K562 (cell line): Measurements from ENCODE around the gene VIPR2. TPM values are rescaled to one million over a fixed set of nuclear protein-coding genes. Genes with fewer than 3 reads are reported as not detected.

Experiments
- ATAC-seq: fragments of 200-7000 bp; cut with Tn5 transposase; 3 replicates; pipeline ENCODE4 v1.9.1; 2020; ENCODE audit warnings: moderate library complexity
- BruUV-seq: library from RNA; stranded (reverse); fragments of 400-500 nt; replicated peaks from 2 replicates; lab custom pipeline; 2021; lab: Mats Ljungman, UMichigan
- CTCF ChIA-PET: fragments of 300-600 bp; formaldehyde crosslinking; extraction: SDS; loops from one replicate; lab custom pipeline; 2021; ENCODE audit warnings: low intra/inter-chr PET ratio; lab: Yijun Ruan, JAX
- POLR2A ChIA-PET: fragments of 300-600, 350-650 bp; sonication (Branson Sonifier 250); formaldehyde crosslinking; extraction: SDS; loops from one replicate; lab custom pipeline; 2021; ENCODE audit warnings: antibody characterized with exemption, inconsistent platforms; lab: Yijun Ruan, JAX
- DNase-seq, 4 experiments: peaks; one replicate each; pipeline versions ENCODE4 v3.0.0 to v3.0.0-alpha.2; 2011 to 2018; ENCODE audit warnings: low spot score in 3 of 4, mixed read lengths in 3 of 4; ENCODE audit errors: extremely low read depth in 1 of 4
- FAIRE-seq: peaks from 2 replicates; lab custom pipeline; 2011; peaks lifted over from hg19 to GRCh38; lab: Jason Lieb, UNC
- H2AFZ ChIP-seq: 2 replicates; pipeline ENCODE4 v1.6.0; 2011; ENCODE audit warnings: low read depth, low read length, control low read depth, inconsistent platforms
- H3K27ac ChIP-seq: fragments of 200-600 bp; 3 replicates; pipeline ENCODE4 v1.8.0; 2011; ENCODE audit warnings: low read depth, mild to moderate bottlenecking, control low read depth, inconsistent platforms, low read length, moderate library complexity, mixed read lengths; ENCODE audit errors: extremely low read depth
- H3K27me3 ChIP-seq, 2 experiments: fragments of 300-600 bp in 1 of 2; 2 replicates in 1 of 2; 3 replicates in 1 of 2; pipeline versions ENCODE4 v1.6.0 to v1.8.0; 2011; ENCODE audit warnings: inconsistent platforms in 2 of 2, low read length in 2 of 2, mild to moderate bottlenecking in 1 of 2, mixed read lengths in 1 of 2, moderate library complexity in 1 of 2; ENCODE audit not compliant: control insufficient read depth in 2 of 2, insufficient read depth in 2 of 2
- H3K36me3 ChIP-seq: fragments of 300-600 bp; 3 replicates; pipeline ENCODE4 v1.8.0; 2011; ENCODE audit warnings: mild to moderate bottlenecking, low read length, inconsistent platforms; ENCODE audit not compliant: control insufficient read depth, insufficient read depth
- H3K4me1 ChIP-seq, 2 experiments: fragments of 200-600 bp in 1 of 2; replicated peaks in 1 of 2; 2 replicates in 1 of 2; 3 replicates in 1 of 2; pipeline versions ENCODE4 v1.5.1 to v1.8.0; 2011; ENCODE audit warnings: inconsistent platforms in 2 of 2, low read length in 2 of 2, mild to moderate bottlenecking in 1 of 2, mixed read lengths in 1 of 2, moderate library complexity in 1 of 2; ENCODE audit not compliant: control insufficient read depth in 2 of 2, insufficient read depth in 2 of 2
- H3K4me2 ChIP-seq: 2 replicates; pipeline ENCODE4 v1.6.1; 2011; ENCODE audit warnings: low read length, control low read depth, inconsistent platforms, mixed read lengths; ENCODE audit not compliant: insufficient read depth
- H3K4me3 ChIP-seq: fragments of 200-600 bp; sonication (generic), shearing (Covaris generic); 2 replicates; pipeline ENCODE4 v1.5.1; 2016; ENCODE audit warnings: control low read depth, inconsistent platforms
- H3K79me2 ChIP-seq: fragments of 200-600 bp; 3 replicates; pipeline ENCODE4 v1.8.0; 2011; ENCODE audit warnings: low read length, inconsistent platforms; ENCODE audit not compliant: control insufficient read depth, insufficient read depth
- H3K9ac ChIP-seq, 2 experiments: 2 replicates each; pipeline versions ENCODE4 v1.6.0 to v1.6.1; 2011; ENCODE audit warnings: low read depth in 2 of 2, low read length in 2 of 2, control low read depth in 1 of 2, inconsistent platforms in 1 of 2, mild to moderate bottlenecking in 1 of 2, mixed read lengths in 1 of 2; ENCODE audit not compliant: insufficient read depth in 1 of 2
- H3K9me1 ChIP-seq: one replicate; pipeline ENCODE4 v1.6.0; 2011; ENCODE audit warnings: inconsistent platforms, mild to moderate bottlenecking, low read length, moderate library complexity; ENCODE audit not compliant: control insufficient read depth, insufficient read depth
- H3K9me3 ChIP-seq: replicated peaks from 2 replicates; pipeline ENCODE4 v1.5.1; 2011; ENCODE audit warnings: low read depth, low read length, inconsistent platforms; ENCODE audit not compliant: control insufficient read depth, insufficient read depth
- H4K20me1 ChIP-seq: replicated peaks from 2 replicates; pipeline ENCODE4 v1.6.1; 2011; ENCODE audit warnings: low read length, inconsistent platforms, mixed read lengths; ENCODE audit not compliant: control insufficient read depth, insufficient read depth
- ELF2 ChIP-seq: fragments of 250-450 bp; sonication (Bioruptor Pico); IDR thresholded peaks from 2 replicates; pipeline ENCODE4 v1.5.0; 2021; ENCODE audit warnings: mild to moderate bottlenecking
- ETV5 ChIP-seq: sonication (generic); formaldehyde crosslinking; IDR thresholded peaks from 2 replicates; pipeline ENCODE4 v1.4.0; 2020; ENCODE audit warnings: low read depth, mild to moderate bottlenecking, missing genetic modification reagents
- GTF2E2 ChIP-seq: fragments of 200-800 bp; sonication (Bioruptor generic); IDR thresholded peaks from 2 replicates; pipeline ENCODE4 v1.6.1; 2016; ENCODE audit warnings: missing genetic modification characterization, missing compliant biosample characterization
- NFE2L1 ChIP-seq: fragments of 450-650 bp; IDR thresholded peaks from 2 replicates; pipeline ENCODE4 v1.6.1; 2016; ENCODE audit warnings: missing genetic modification characterization, low read depth, mild to moderate bottlenecking, missing compliant biosample characterization, moderate library complexity, borderline replicate concordance
- NFIC ChIP-seq: fragments of 450-650 bp; IDR thresholded peaks from 2 replicates; pipeline ENCODE4 v1.6.1; 2017; ENCODE audit warnings: mild to moderate bottlenecking, inconsistent platforms
- NFYB ChIP-seq: IDR thresholded peaks from 2 replicates; pipeline ENCODE4 v1.6.1; 2011; ENCODE audit warnings: mild to moderate bottlenecking, moderate library complexity; ENCODE audit not compliant: insufficient read length; ENCODE audit errors: extremely low read depth
- NR3C1 ChIP-seq: sonication (generic); formaldehyde crosslinking; IDR thresholded peaks from 2 replicates; pipeline ENCODE4 v1.8.1; 2022; ENCODE audit warnings: missing genetic modification reagents
- PHF20 ChIP-seq: fragments of 450-650 bp; IDR thresholded peaks from 2 replicates; pipeline ENCODE4 v1.6.1; 2018; ENCODE audit not compliant: partially characterized antibody
- SIN3B ChIP-seq: fragments of 450-650 bp; IDR thresholded peaks from 2 replicates; pipeline ENCODE4 v1.6.1; 2017; ENCODE audit warnings: low read depth, mild to moderate bottlenecking, moderate library complexity
- SRSF9 ChIP-seq: fragments of 200-400 bp; formaldehyde crosslinking; IDR thresholded peaks from 2 replicates; pipeline ENCODE4 v1.6.1; 2017; ENCODE audit warnings: low read depth, low read length, borderline replicate concordance
- TGIF2 ChIP-seq: sonication (generic); formaldehyde crosslinking; IDR thresholded peaks from 2 replicates; pipeline ENCODE4 v1.8.1; 2022; ENCODE audit warnings: mild to moderate bottlenecking, missing genetic modification reagents, moderate library complexity
- ZNF589 ChIP-seq: fragments of 200-800 bp; sonication (Bioruptor generic); IDR thresholded peaks from 2 replicates; pipeline ENCODE4 v1.6.1; 2016; ENCODE audit warnings: low read depth, missing genetic modification characterization, missing compliant biosample characterization
- whole genome bisulfite sequencing: fragments of 100-300 bp; shearing (Covaris generic); methylation state at CpG from one replicate; pipeline ENCODE4 v1.1.6; 2016; ENCODE audit warnings: low coverage, mixed read lengths; ENCODE audit not compliant: insufficient coverage; ENCODE audit errors: missing lambda C conversion rate; 5-methylcytosine and 5-hydroxymethylcytosine counted together
- in situ Hi-C: fragments of 300-500 bp; cut with MboI; formaldehyde crosslinking; loops from 4 replicates; pipeline ENCODE4 v1.15.0; 2018; ENCODE audit warnings: inconsistent platforms, mixed read lengths
- intact Hi-C: fragments of 100-400 bp; cut with micrococcal nuclease; formaldehyde crosslinking; loops from 2 replicates; pipeline ENCODE4 v1.14.2; 2022
- polyA plus RNA-seq, 8 experiments: library from polyadenylated mRNA; depleted of rRNA in 4 of 8; stranded (reverse) in 5 of 8; unstranded in 3 of 8; fragments of >200 nt; fragmentation: Nextera tagmentation in 2 of 8; fragmentation: Illumina TruSeq in 1 of 8; extraction: Ambion mirVana in 2 of 8; extraction: Trizol in 1 of 8; gene quantifications; 2 replicates each; pipeline versions ENCODE4 v1.2.1 to v1.2.3, GENCODE V29; 2011 to 2014; ENCODE audit warnings: inconsistent platforms in 1 of 8, missing spikeins in 1 of 8
- total RNA-seq, 7 experiments: library from RNA; depleted of rRNA in 6 of 7; stranded (reverse); fragments of >200 nt in 6 of 7; fragmentation: Illumina TruSeq in 2 of 7; extraction: Trizol in 2 of 7; gene quantifications; 2 replicates each; pipeline versions ENCODE4 v1.2.1 to v1.2.3, GENCODE V29; 2011 to 2021; ENCODE audit warnings: low replicate concordance in 1 of 7
- TF ChIP-seq, protein P1 (sequence below): sonication (generic); formaldehyde crosslinking; IDR thresholded peaks from 2 replicates; pipeline ENCODE4 v1.8.0; 2022; ENCODE audit warnings: missing genetic modification reagents, mild to moderate bottlenecking, borderline replicate concordance
- TF ChIP-seq, protein P2 (sequence below): fragments of 450-650 bp; conservative IDR thresholded peaks from 2 replicates; pipeline ENCODE4 v1.6.1; 2016; ENCODE audit warnings: missing genetic modification characterization, low read depth, mild to moderate bottlenecking, missing compliant biosample characterization, moderate library complexity
- TF ChIP-seq, protein P3 (sequence below): sonication (generic); formaldehyde crosslinking; IDR thresholded peaks from 2 replicates; pipeline ENCODE4 v1.8.1; 2023; ENCODE audit warnings: mild to moderate bottlenecking, missing genetic modification reagents

Gene VIPR2
- total and polyA plus RNA-seq, 9 of the 15 experiments (the other 6 are each of a cell fraction or from before 2014, with no cell fraction given) = 0.04 TPM; not detected in 8

DNA sequence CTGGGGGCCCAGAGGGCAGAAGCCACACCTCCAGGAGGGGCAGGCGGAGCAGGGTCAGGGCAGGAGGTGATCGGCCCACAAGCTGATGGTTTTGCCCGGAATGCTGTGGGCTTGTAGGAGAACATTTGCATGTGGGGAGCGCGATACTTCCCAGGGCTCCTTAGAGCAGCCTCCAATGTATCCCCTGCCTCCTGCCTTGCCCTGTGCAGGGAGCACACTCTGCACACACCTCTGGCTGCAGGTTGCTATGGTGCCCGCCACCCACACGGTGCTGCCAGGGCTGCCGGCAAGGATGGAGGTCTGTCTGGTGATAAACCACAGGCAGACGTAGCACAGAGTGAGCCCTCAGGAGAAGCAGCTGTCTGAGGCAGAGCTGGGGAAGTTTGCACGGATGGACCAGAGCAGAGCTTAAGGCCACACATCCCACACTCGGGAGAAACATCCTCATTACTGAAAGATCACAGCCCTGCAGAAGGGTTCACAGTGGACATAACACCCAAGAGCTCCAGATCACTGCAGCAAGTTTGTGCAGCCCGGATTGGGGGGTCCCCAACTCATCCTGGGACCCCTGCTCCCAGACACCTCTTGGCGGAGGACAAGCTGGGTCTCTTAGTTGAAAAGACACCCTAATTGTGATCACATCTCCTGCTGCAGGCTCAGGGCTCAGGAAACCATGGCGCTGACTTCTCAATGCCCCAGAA, 41.8 kb downstream of the VIPR2 start:
- no TSS peak for BruUV-seq
- intact Hi-C loops (no loop called here), in situ Hi-C loops (no loop called here)
- Histone ChIP-seq H3K4me3 (no peak overlapping the region), H3K27ac (no peak overlapping the region), H3K79me2 (no peaks in the 10 kb centered on the region), H3K9me3 (no peaks in the 10 kb centered on the region), H3K27me3 (peaks cover 59 to 92% of the 10 kb centered on the region in 2 experiments), H3K36me3 (no peaks in the 10 kb centered on the region), H3K9ac (no peak overlapping the region), H3K4me1 (peaks cover 0 to 10% of the 10 kb centered on the region in 2 experiments; a peak in 1 of 5 replicates), H3K4me2 (no peak overlapping the region), H2AFZ (no peak overlapping the region), H4K20me1 (peaks cover 19% of the 10 kb centered on the region; the same call in 1 of the 2 replicates), H3K9me1 (no peaks in the 10 kb centered on the region)
- ChIA-PET POLR2A (interaction anchor here (1.0 kb wide), 1 partner anchor 9 kb away, joined by 3 read pairs; no protein-coding TSS in a partner anchor), CTCF (no interaction called here)
- no peak for DNase-seq
- no peak for TF ChIP-seq ZNF589 (CRISPR knock-in tag)
- no peak for TF ChIP-seq NFE2L1 (tag)
- TF ChIP-seq NR3C1 (CRISPR knock-in tag) = no peak
- no peak for TF ChIP-seq NFYB
- TF ChIP-seq ELF2 (CRISPR knock-in tag) = no peak
- TF ChIP-seq PHF20 = no peak
- no peak for TF ChIP-seq GTF2E2 (tag)
- TF ChIP-seq NFIC = no peak
- no peak for TF ChIP-seq SIN3B
- TF ChIP-seq, protein P1, sequence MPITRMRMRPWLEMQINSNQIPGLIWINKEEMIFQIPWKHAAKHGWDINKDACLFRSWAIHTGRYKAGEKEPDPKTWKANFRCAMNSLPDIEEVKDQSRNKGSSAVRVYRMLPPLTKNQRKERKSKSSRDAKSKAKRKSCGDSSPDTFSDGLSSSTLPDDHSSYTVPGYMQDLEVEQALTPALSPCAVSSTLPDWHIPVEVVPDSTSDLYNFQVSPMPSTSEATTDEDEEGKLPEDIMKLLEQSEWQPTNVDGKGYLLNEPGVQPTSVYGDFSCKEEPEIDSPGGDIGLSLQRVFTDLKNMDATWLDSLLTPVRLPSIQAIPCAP (CRISPR knock-in tag) = no peak
- no peak for TF ChIP-seq TGIF2 (CRISPR knock-in tag)
- no peak for TF ChIP-seq SRSF9
- TF ChIP-seq ETV5 (CRISPR knock-in tag) = no peak
- TF ChIP-seq, protein P2, sequence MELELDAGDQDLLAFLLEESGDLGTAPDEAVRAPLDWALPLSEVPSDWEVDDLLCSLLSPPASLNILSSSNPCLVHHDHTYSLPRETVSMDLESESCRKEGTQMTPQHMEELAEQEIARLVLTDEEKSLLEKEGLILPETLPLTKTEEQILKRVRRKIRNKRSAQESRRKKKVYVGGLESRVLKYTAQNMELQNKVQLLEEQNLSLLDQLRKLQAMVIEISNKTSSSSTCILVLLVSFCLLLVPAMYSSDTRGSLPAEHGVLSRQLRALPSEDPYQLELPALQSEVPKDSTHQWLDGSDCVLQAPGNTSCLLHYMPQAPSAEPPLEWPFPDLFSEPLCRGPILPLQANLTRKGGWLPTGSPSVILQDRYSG (tag) = no peak
- TF ChIP-seq, protein P3, sequence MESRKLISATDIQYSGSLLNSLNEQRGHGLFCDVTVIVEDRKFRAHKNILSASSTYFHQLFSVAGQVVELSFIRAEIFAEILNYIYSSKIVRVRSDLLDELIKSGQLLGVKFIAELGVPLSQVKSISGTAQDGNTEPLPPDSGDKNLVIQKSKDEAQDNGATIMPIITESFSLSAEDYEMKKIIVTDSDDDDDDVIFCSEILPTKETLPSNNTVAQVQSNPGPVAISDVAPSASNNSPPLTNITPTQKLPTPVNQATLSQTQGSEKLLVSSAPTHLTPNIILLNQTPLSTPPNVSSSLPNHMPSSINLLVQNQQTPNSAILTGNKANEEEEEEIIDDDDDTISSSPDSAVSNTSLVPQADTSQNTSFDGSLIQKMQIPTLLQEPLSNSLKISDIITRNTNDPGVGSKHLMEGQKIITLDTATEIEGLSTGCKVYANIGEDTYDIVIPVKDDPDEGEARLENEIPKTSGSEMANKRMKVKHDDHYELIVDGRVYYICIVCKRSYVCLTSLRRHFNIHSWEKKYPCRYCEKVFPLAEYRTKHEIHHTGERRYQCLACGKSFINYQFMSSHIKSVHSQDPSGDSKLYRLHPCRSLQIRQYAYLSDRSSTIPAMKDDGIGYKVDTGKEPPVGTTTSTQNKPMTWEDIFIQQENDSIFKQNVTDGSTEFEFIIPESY (CRISPR knock-in tag) = no peak
- no peak for FAIRE-seq
- no peak for ATAC-seq
- WGBS = under 1% methylated on average over 14 of the region's 14 CpGs
